ENCODE data around the gene CACNA1D.

The CACNA1D gene

GRCh38 chr3:53694666-53695323 lies 200.4 kb downstream of the CACNA1D start:
- Histone ChIP-seq H3K27me3 (ENCODE audit: control insufficient read depth, insufficient read depth, low read length) (no peaks in the 10 kb centered on the region), H3K9ac (ENCODE audit: low read length) (no peak overlapping the region), H3K4me3 (ENCODE audit: low read length) (no peak overlapping the region), H3K36me3 (ENCODE audit: control insufficient read depth, insufficient read depth, low read length) (no peaks in the 10 kb centered on the region), H3K9me3 (ENCODE audit: control insufficient read depth, low read length) (no peaks in the 10 kb centered on the region), H3K4me1 (ENCODE audit: control insufficient read depth, insufficient read depth, low read length) (no peaks in the 10 kb centered on the region)

GRCh38 chr3:53695324-53695690 lies 200.9 kb downstream of the CACNA1D start:
- H3K9ac ChIP-seq (ENCODE audit: low read length) = no peak overlapping the region

GRCh38 chr3:53696401-53697172 lies 202.2 kb downstream of the CACNA1D start:
- Histone ChIP-seq H3K4me3 (ENCODE audit: low read length) (no peak overlapping the region), H3K36me3 (ENCODE audit: control insufficient read depth, insufficient read depth, low read length) (no peaks in the 10 kb centered on the region), H3K9ac (ENCODE audit: low read length) (no peak overlapping the region), H3K9me3 (ENCODE audit: control insufficient read depth, low read length) (no peaks in the 10 kb centered on the region), H3K27me3 (ENCODE audit: control insufficient read depth, insufficient read depth, low read length) (no peaks in the 10 kb centered on the region), H3K4me1 (ENCODE audit: control insufficient read depth, insufficient read depth, low read length) (no peaks in the 10 kb centered on the region)

More at GRCh38 chr3:53695324-53695690, 200.9 kb downstream of the CACNA1D start:
- H3K4me3 ChIP-seq (ENCODE audit: low read length) = no peak overlapping the region
- H3K27me3 ChIP-seq (ENCODE audit: control insufficient read depth, insufficient read depth, low read length) = no peaks in the 10 kb centered on the region
- H3K36me3 ChIP-seq (ENCODE audit: control insufficient read depth, insufficient read depth, low read length) = no peaks in the 10 kb centered on the region
- H3K9me3 ChIP-seq (ENCODE audit: control insufficient read depth, low read length) = no peaks in the 10 kb centered on the region
- H3K4me1 ChIP-seq (ENCODE audit: control insufficient read depth, insufficient read depth, low read length) = no peaks in the 10 kb centered on the region

GRCh38 chr3:53700441-53700840 lies 206.0 kb downstream of the CACNA1D start:
- Histone ChIP-seq H3K9me3 (ENCODE audit: control insufficient read depth, low read length) (no peaks in the 10 kb centered on the region), H3K27me3 (ENCODE audit: control insufficient read depth, insufficient read depth, low read length) (no peaks in the 10 kb centered on the region), H3K36me3 (ENCODE audit: control insufficient read depth, insufficient read depth, low read length) (no peaks in the 10 kb centered on the region), H3K4me1 (ENCODE audit: control insufficient read depth, insufficient read depth, low read length) (no peaks in the 10 kb centered on the region), H3K4me3 (ENCODE audit: low read length) (no peak overlapping the region), H3K9ac (ENCODE audit: low read length) (no peak overlapping the region)

- Histone ChIP-seq H3K9me3 (ENCODE audit: control insufficient read depth, low read length) (no peaks in the 10 kb centered on the region), H3K27me3 (ENCODE audit: control insufficient read depth, insufficient read depth, low read length) (no peaks in the 10 kb centered on the region), H3K36me3 (ENCODE audit: control insufficient read depth, insufficient read depth, low read length) (no peaks in the 10 kb centered on the region), H3K9ac (ENCODE audit: low read length) (no peak overlapping the region), H3K4me3 (ENCODE audit: low read length) (no peak overlapping the region), H3K4me1 (ENCODE audit: control insufficient read depth, insufficient read depth, low read length) (peaks cover 4% of the 10 kb centered on the region)
Observed at GRCh38 chr3:53702776-53703530, 208.5 kb downstream of the CACNA1D start.

- Histone ChIP-seq H3K36me3 (ENCODE audit: control insufficient read depth, insufficient read depth, low read length) (no peaks in the 10 kb centered on the region), H3K9ac (ENCODE audit: low read length) (no peak overlapping the region), H3K4me1 (ENCODE audit: control insufficient read depth, insufficient read depth, low read length) (peaks cover 9% of the 10 kb centered on the region), H3K27me3 (ENCODE audit: control insufficient read depth, insufficient read depth, low read length) (no peaks in the 10 kb centered on the region), H3K4me3 (ENCODE audit: low read length) (no peak overlapping the region), H3K9me3 (ENCODE audit: control insufficient read depth, low read length) (no peaks in the 10 kb centered on the region)
Observed at GRCh38 chr3:53703630-53704362, 209.4 kb downstream of the CACNA1D start.

- Histone ChIP-seq H3K4me1 (ENCODE audit: control insufficient read depth, insufficient read depth, low read length) (peaks cover 9% of the 10 kb centered on the region), H3K27me3 (ENCODE audit: control insufficient read depth, insufficient read depth, low read length) (no peaks in the 10 kb centered on the region), H3K4me3 (ENCODE audit: low read length) (no peak overlapping the region), H3K9ac (ENCODE audit: low read length) (no peak overlapping the region), H3K9me3 (ENCODE audit: control insufficient read depth, low read length) (no peaks in the 10 kb centered on the region), H3K36me3 (ENCODE audit: control insufficient read depth, insufficient read depth, low read length) (no peaks in the 10 kb centered on the region)
Observed at GRCh38 chr3:53704363-53704725, 209.9 kb downstream of the CACNA1D start.

- Histone ChIP-seq H3K4me3 (ENCODE audit: low read length) (no peak overlapping the region), H3K9me3 (ENCODE audit: control insufficient read depth, low read length) (no peaks in the 10 kb centered on the region), H3K27me3 (ENCODE audit: control insufficient read depth, insufficient read depth, low read length) (no peaks in the 10 kb centered on the region), H3K4me1 (ENCODE audit: control insufficient read depth, insufficient read depth, low read length) (peaks cover 14% of the 10 kb centered on the region), H3K9ac (ENCODE audit: low read length) (no peak overlapping the region), H3K36me3 (ENCODE audit: control insufficient read depth, insufficient read depth, low read length) (no peaks in the 10 kb centered on the region)
Observed at GRCh38 chr3:53705024-53705745, 210.8 kb downstream of the CACNA1D start.

- Histone ChIP-seq H3K4me1 (ENCODE audit: control insufficient read depth, insufficient read depth, low read length) (peaks cover 16% of the 10 kb centered on the region), H3K36me3 (ENCODE audit: control insufficient read depth, insufficient read depth, low read length) (no peaks in the 10 kb centered on the region), H3K4me3 (ENCODE audit: low read length) (no peak overlapping the region), H3K9ac (ENCODE audit: low read length) (no peak overlapping the region), H3K9me3 (ENCODE audit: control insufficient read depth, low read length) (no peaks in the 10 kb centered on the region), H3K27me3 (ENCODE audit: control insufficient read depth, insufficient read depth, low read length) (no peaks in the 10 kb centered on the region)
Observed at GRCh38 chr3:53705774-53706173, 211.4 kb downstream of the CACNA1D start.

- H3K27me3 ChIP-seq (ENCODE audit: control insufficient read depth, insufficient read depth, low read length) = no peaks in the 10 kb centered on the region
- no peaks in the 10 kb centered on the region for H3K9me3 ChIP-seq (ENCODE audit: control insufficient read depth, low read length)
- no peaks in the 10 kb centered on the region for H3K36me3 ChIP-seq (ENCODE audit: control insufficient read depth, insufficient read depth, low read length)
- peaks cover 16% of the 10 kb centered on the region for H3K4me1 ChIP-seq (ENCODE audit: control insufficient read depth, insufficient read depth, low read length)
- no peak overlapping the region for H3K9ac ChIP-seq (ENCODE audit: low read length)
- no peak overlapping the region for H3K4me3 ChIP-seq (ENCODE audit: low read length)
Observed at GRCh38 chr3:53707222-53707621, 212.8 kb downstream of the CACNA1D start.

GRCh38 chr3:53708001-53708621 lies 213.7 kb downstream of the CACNA1D start:
- H3K36me3 ChIP-seq (ENCODE audit: control insufficient read depth, insufficient read depth, low read length) = no peaks in the 10 kb centered on the region
- H3K4me1 ChIP-seq (ENCODE audit: control insufficient read depth, insufficient read depth, low read length) = peaks cover 16% of the 10 kb centered on the region
- no peak overlapping the region for H3K4me3 ChIP-seq (ENCODE audit: low read length)
- no peaks in the 10 kb centered on the region for H3K27me3 ChIP-seq (ENCODE audit: control insufficient read depth, insufficient read depth, low read length)
- H3K9ac ChIP-seq (ENCODE audit: low read length) = no peak overlapping the region
- no peaks in the 10 kb centered on the region for H3K9me3 ChIP-seq (ENCODE audit: control insufficient read depth, low read length)
